ENCODE measurements around the gene TTC3. TPM values are rescaled to one million over a fixed set of nuclear protein-coding genes. Genes with fewer than 3 reads are reported as not detected.

TTC3 gene
- total and polyA plus RNA-seq, 2 of the 13 experiments (the other 11 are each of a cell fraction or from before 2014, with no cell fraction given), result 55.7 to 108 TPM

- TF ChIP-seq, protein P1, sequence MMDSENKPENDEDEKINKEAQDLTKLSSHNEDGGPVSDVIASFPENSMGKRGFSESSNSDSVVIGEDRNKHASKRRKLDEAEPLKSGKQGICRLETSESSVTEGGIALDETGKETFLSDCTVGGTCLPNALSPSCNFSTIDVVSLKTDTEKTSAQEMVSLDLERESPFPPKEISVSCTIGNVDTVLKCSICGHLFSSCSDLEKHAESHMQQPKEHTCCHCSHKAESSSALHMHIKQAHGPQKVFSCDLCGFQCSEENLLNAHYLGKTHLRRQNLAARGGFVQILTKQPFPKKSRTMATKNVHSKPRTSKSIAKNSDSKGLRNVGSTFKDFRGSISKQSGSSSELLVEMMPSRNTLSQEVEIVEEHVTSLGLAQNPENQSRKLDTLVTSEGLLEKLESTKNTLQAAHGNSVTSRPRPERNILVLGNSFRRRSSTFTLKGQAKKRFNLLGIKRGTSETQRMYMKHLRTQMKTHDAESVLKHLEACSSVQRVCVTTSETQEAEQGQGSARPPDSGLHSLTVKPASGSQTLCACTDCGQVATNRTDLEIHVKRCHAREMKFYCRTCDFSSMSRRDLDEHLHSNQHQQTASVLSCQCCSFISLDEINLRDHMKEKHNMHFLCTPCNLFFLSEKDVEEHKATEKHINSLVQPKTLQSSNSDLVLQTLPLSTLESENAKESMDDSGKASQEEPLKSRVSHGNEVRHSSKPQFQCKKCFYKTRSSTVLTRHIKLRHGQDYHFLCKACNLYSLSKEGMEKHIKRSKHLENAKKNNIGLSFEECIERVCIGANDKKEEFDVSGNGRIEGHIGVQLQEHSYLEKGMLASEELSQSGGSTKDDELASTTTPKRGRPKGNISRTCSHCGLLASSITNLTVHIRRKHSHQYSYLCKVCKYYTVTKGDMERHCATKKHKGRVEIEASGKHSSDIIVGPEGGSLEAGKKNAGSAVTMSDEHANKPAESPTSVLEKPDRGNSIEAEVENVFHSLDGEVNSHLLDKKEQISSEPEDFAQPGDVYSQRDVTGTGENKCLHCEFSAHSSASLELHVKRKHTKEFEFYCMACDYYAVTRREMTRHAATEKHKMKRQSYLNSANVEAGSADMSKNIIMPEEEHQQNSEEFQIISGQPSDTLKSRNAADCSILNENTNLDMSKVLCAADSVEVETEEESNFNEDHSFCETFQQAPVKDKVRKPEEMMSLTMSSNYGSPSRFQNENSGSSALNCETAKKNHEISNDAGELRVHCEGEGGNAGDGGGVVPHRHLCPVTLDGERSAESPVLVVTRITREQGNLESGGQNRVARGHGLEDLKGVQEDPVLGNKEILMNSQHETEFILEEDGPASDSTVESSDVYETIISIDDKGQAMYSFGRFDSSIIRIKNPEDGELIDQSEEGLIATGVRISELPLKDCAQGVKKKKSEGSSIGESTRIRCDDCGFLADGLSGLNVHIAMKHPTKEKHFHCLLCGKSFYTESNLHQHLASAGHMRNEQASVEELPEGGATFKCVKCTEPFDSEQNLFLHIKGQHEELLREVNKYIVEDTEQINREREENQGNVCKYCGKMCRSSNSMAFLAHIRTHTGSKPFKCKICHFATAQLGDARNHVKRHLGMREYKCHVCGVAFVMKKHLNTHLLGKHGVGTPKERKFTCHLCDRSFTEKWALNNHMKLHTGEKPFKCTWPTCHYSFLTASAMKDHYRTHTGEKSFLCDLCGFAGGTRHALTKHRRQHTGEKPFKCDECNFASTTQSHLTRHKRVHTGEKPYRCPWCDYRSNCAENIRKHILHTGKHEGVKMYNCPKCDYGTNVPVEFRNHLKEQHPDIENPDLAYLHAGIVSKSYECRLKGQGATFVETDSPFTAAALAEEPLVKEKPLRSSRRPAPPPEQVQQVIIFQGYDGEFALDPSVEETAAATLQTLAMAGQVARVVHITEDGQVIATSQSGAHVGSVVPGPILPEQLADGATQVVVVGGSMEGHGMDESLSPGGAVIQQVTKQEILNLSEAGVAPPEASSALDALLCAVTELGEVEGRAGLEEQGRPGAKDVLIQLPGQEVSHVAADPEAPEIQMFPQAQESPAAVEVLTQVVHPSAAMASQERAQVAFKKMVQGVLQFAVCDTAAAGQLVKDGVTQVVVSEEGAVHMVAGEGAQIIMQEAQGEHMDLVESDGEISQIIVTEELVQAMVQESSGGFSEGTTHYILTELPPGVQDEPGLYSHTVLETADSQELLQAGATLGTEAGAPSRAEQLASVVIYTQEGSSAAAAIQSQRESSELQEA (CRISPR knock-in tag; IDR thresholded peaks at IDR 0.05; ENCODE audit: not compliant biosample characterization), result no peak
- no peak for TF ChIP-seq TBX2 (CRISPR knock-in tag; IDR thresholded peaks at IDR 0.05; ENCODE audit: borderline replicate concordance)
- TF ChIP-seq CEBPZ (IDR thresholded peaks at IDR 0.05; ENCODE audit: low read length), result no peak
- no peak for TF ChIP-seq KAT2B (IDR thresholded peaks at IDR 0.05; ENCODE audit: borderline replicate concordance, low read depth, low read length)
- TF ChIP-seq CEBPG (CRISPR knock-in tag; IDR thresholded peaks at IDR 0.05), result 0 out of 2 replicates have a peak, but pooled peaks have one; percentile 10
- TF ChIP-seq ZNF7 (CRISPR knock-in tag; IDR thresholded peaks at IDR 0.05), result peak; percentile 100
- TF ChIP-seq GMEB1 (CRISPR knock-in tag; IDR thresholded peaks at IDR 0.05; ENCODE audit: borderline replicate concordance), result no peak
- TF ChIP-seq MIER3 (CRISPR knock-in tag; IDR thresholded peaks at IDR 0.05; ENCODE audit: borderline replicate concordance), result no peak
- no peak for TF ChIP-seq ZNF878 (CRISPR knock-in tag; IDR thresholded peaks at IDR 0.05)
- TF ChIP-seq HINFP (CRISPR knock-in tag; IDR thresholded peaks at IDR 0.05; ENCODE audit: low read depth), result no peak
- no peak for TF ChIP-seq ZBTB25 (CRISPR knock-in tag; IDR thresholded peaks at IDR 0.05)
- no peak for TF ChIP-seq ZNF740 (CRISPR knock-in tag; IDR thresholded peaks at IDR 0.05)
Measured at GRCh38 chr21:37077403-37077802, 4.3 kb downstream of the TTC3 start (continued).

Data from HepG2 (cell line).